Measurements from ENCODE around the gene DBR1. TPM values are rescaled to one million over a fixed set of nuclear protein-coding genes. Genes with fewer than 3 reads are reported as not detected.
A peak's percentile ranks its signal among the peaks of the same experiment; 100 is the strongest.

Gene DBR1
- total RNA-seq, 1 donor from 2014 or later: 15.7 TPM

GRCh38 chr3:138220242-138220641, 45.5 kb upstream of the DBR1 start:
- Mint-ChIP-seq H3K27me3 (ENCODE audit: unreplicated experiment) (peaks cover 1% of the 10 kb centered on the region), H3K27ac (ENCODE audit: unreplicated experiment) (peak overlapping the region; percentile 84), H3K4me1 (ENCODE audit: unreplicated experiment) (peaks cover 21% of the 10 kb centered on the region), H3K9me3 (ENCODE audit: unreplicated experiment) (no peaks in the 10 kb centered on the region), H3K36me3 (ENCODE audit: low read depth, unreplicated experiment) (peaks cover 3% of the 10 kb centered on the region), H3K4me3 (ENCODE audit: unreplicated experiment) (no peak overlapping the region)
- TF ChIP-seq CTCF (IDR thresholded peaks at IDR 0.05; ENCODE audit: unreplicated experiment): no peak
- no peak for DNase-seq (ENCODE audit: low spot score)

GRCh38 chr3:138219255-138219654, 44.5 kb upstream of the DBR1 start:
- H3K4me1 Mint-ChIP-seq (ENCODE audit: unreplicated experiment): peaks cover 21% of the 10 kb centered on the region
- DNase-seq (ENCODE audit: low spot score): no peak
- TF ChIP-seq CTCF (IDR thresholded peaks at IDR 0.05; ENCODE audit: unreplicated experiment): no peak
- H3K36me3 Mint-ChIP-seq (ENCODE audit: low read depth, unreplicated experiment): no peaks in the 10 kb centered on the region
- H3K27ac Mint-ChIP-seq (ENCODE audit: unreplicated experiment): peak overlapping the region; percentile 84
- no peaks in the 10 kb centered on the region for H3K9me3 Mint-ChIP-seq (ENCODE audit: unreplicated experiment)
- no peaks in the 10 kb centered on the region for H3K27me3 Mint-ChIP-seq (ENCODE audit: unreplicated experiment)
- no peak overlapping the region for H3K4me3 Mint-ChIP-seq (ENCODE audit: unreplicated experiment)

- no peaks in the 10 kb centered on the region for H3K36me3 Mint-ChIP-seq (ENCODE audit: low read depth, unreplicated experiment)
- H3K4me3 Mint-ChIP-seq (ENCODE audit: unreplicated experiment): no peak overlapping the region
- no peak for DNase-seq (ENCODE audit: low spot score)
- H3K27me3 Mint-ChIP-seq (ENCODE audit: unreplicated experiment): no peaks in the 10 kb centered on the region
- no peak overlapping the region for H3K27ac Mint-ChIP-seq (ENCODE audit: unreplicated experiment)
- H3K9me3 Mint-ChIP-seq (ENCODE audit: unreplicated experiment): no peaks in the 10 kb centered on the region
- TF ChIP-seq CTCF (IDR thresholded peaks at IDR 0.05; ENCODE audit: unreplicated experiment): no peak
- peaks cover 4% of the 10 kb centered on the region for H3K4me1 Mint-ChIP-seq (ENCODE audit: unreplicated experiment)
Measured at GRCh38 chr3:138213398-138214085, 38.8 kb upstream of the DBR1 start.

GRCh38 chr3:138210528-138210927, 35.8 kb upstream of the DBR1 start:
- Mint-ChIP-seq H3K27ac (ENCODE audit: unreplicated experiment) (no peak overlapping the region), H3K9me3 (ENCODE audit: unreplicated experiment) (no peaks in the 10 kb centered on the region), H3K27me3 (ENCODE audit: unreplicated experiment) (peaks cover 2% of the 10 kb centered on the region)

More at GRCh38 chr3:138210528-138210927, 35.8 kb upstream of the DBR1 start:
- no peak for TF ChIP-seq CTCF (IDR thresholded peaks at IDR 0.05; ENCODE audit: unreplicated experiment)
- H3K4me3 Mint-ChIP-seq (ENCODE audit: unreplicated experiment): no peak overlapping the region
- DNase-seq (ENCODE audit: low spot score): no peak
- no peaks in the 10 kb centered on the region for H3K36me3 Mint-ChIP-seq (ENCODE audit: low read depth, unreplicated experiment)
- H3K4me1 Mint-ChIP-seq (ENCODE audit: unreplicated experiment): no peaks in the 10 kb centered on the region

Measured in endothelial cell (in vitro differentiated cells).